CD14-positive monocyte (primary cell): ENCODE results near the gene IFNGR1. TPM values are rescaled to one million over a fixed set of nuclear protein-coding genes. Genes with fewer than 3 reads are reported as not detected.
A peak's percentile ranks its signal among the peaks of the same experiment; 100 is the strongest.

Experiments used
- DNase-seq, 3 donors: peaks; one replicate each; pipeline ENCODE4 v3.0.0-alpha.2; 2011 to 2022
- H2AFZ ChIP-seq: 2 replicates; pipeline ENCODE4 v1.6.0; 2012; ENCODE audit warnings: mild to moderate bottlenecking, low read depth, low read length, inconsistent platforms; ENCODE audit not compliant: insufficient read depth, poor library complexity, severe bottlenecking
- H3K27ac ChIP-seq, 2 donors: 1 replicate in 1 of 2; 2 replicates in 1 of 2; pipeline ENCODE4 v1.5.1; 2012 to 2013; ENCODE audit warnings: low read length in 2 of 2, control low read depth in 1 of 2, inconsistent platforms in 1 of 2, low read depth in 1 of 2, mild to moderate bottlenecking in 1 of 2
- H3K27me3 ChIP-seq, 2 donors: one replicate each; pipeline versions ENCODE4 v1.6.0 to v1.6.1; 2011 to 2013; ENCODE audit warnings: low read length in 2 of 2; ENCODE audit not compliant: control insufficient read depth in 2 of 2, insufficient read depth in 2 of 2
- H3K36me3 ChIP-seq, 2 donors: replicated peaks in 1 of 2; 1 replicate in 1 of 2; 2 replicates in 1 of 2; pipeline versions ENCODE4 v1.5.1 to v1.6.1; 2012 to 2013; ENCODE audit warnings: low read length in 2 of 2, control low read depth in 1 of 2, inconsistent platforms in 1 of 2, mild to moderate bottlenecking in 1 of 2; ENCODE audit not compliant: insufficient read depth in 2 of 2, control insufficient read depth in 1 of 2
- H3K4me1 ChIP-seq, 2 donors: 1 replicate in 1 of 2; 2 replicates in 1 of 2; pipeline versions ENCODE4 v1.5.1 to v1.6.1; 2012 to 2013; ENCODE audit warnings: low read length in 2 of 2, control low read depth in 1 of 2, inconsistent platforms in 1 of 2, mild to moderate bottlenecking in 1 of 2, moderate library complexity in 1 of 2; ENCODE audit not compliant: insufficient read depth in 2 of 2, control insufficient read depth in 1 of 2
- H3K4me2 ChIP-seq: replicated peaks from 2 replicates; pipeline ENCODE3; 2012; ENCODE audit warnings: low read length, moderate library complexity, mild to moderate bottlenecking; ENCODE audit not compliant: poor library complexity, severe bottlenecking; ENCODE audit errors: extremely low read depth
- H3K4me3 ChIP-seq, 3 experiments: fragments of 200-600 bp in 1 of 3; sonication (generic) in 1 of 3; replicated peaks in 1 of 3; 1 replicate in 2 of 3; 2 replicates in 1 of 3; pipeline ENCODE4 v1.5.1; 2011 to 2013; ENCODE audit warnings: low read length in 3 of 3, mild to moderate bottlenecking in 3 of 3, control low read depth in 2 of 3, low read depth in 2 of 3, inconsistent platforms in 1 of 3, moderate library complexity in 1 of 3
- H3K79me2 ChIP-seq: 2 replicates; pipeline ENCODE4 v1.6.0; 2012; ENCODE audit warnings: mild to moderate bottlenecking, control low read depth, inconsistent platforms, low read length, moderate library complexity; ENCODE audit not compliant: insufficient read depth
- H3K9ac ChIP-seq: 2 replicates; pipeline ENCODE4 v1.6.0; 2017; ENCODE audit warnings: low read length, mild to moderate bottlenecking; ENCODE audit not compliant: insufficient read depth, poor library complexity, severe bottlenecking
- H3K9me3 ChIP-seq, 2 donors: replicated peaks in 1 of 2; 1 replicate in 1 of 2; 2 replicates in 1 of 2; pipeline versions ENCODE4 v1.5.1 to v1.6.1; 2012 to 2013; ENCODE audit warnings: low read length in 2 of 2, control low read depth in 1 of 2; ENCODE audit not compliant: control insufficient read depth in 1 of 2, insufficient read depth in 1 of 2
- H4K20me1 ChIP-seq: 2 replicates; pipeline ENCODE4 v1.6.0; 2012; ENCODE audit warnings: mild to moderate bottlenecking, low read length, control low read depth, moderate library complexity; ENCODE audit not compliant: insufficient read depth
- H3K27ac Mint-ChIP-seq, 7 donors: one replicate each; pipeline ENCODE4 v1.8.0; 2020; ENCODE audit warnings: mild to moderate bottlenecking in 7 of 7, mixed read lengths in 7 of 7, moderate library complexity in 6 of 7, inconsistent platforms in 2 of 7
- H3K27me3 Mint-ChIP-seq, 3 donors: one replicate each; pipeline ENCODE4 v1.8.0; 2021 to 2022; ENCODE audit warnings: low read depth in 3 of 3, mild to moderate bottlenecking in 3 of 3, mixed read lengths in 3 of 3, moderate library complexity in 3 of 3, inconsistent platforms in 1 of 3
- H3K36me3 Mint-ChIP-seq, 2 donors: one replicate each; pipeline ENCODE4 v1.8.0; 2020; ENCODE audit warnings: mixed read lengths in 2 of 2, inconsistent platforms in 1 of 2, mild to moderate bottlenecking in 1 of 2
- H3K4me1 Mint-ChIP-seq: one replicate; pipeline ENCODE4 v1.8.0; 2020; ENCODE audit warnings: mild to moderate bottlenecking, mixed read lengths
- H3K4me3 Mint-ChIP-seq, 2 donors: one replicate each; pipeline ENCODE4 v1.8.0; 2020; ENCODE audit warnings: mild to moderate bottlenecking in 2 of 2, mixed read lengths in 2 of 2, moderate library complexity in 1 of 2
- H3K9me3 Mint-ChIP-seq, 7 donors: one replicate each; pipeline ENCODE4 v1.8.0; 2020 to 2022; ENCODE audit warnings: mixed read lengths in 7 of 7, mild to moderate bottlenecking in 6 of 7, moderate library complexity in 6 of 7, inconsistent platforms in 2 of 7
- WGBS: methylation state at CpG from one replicate; pipeline ENCODE4 v1.1.5; 2013; ENCODE audit warnings: missing lambda C conversion rate; ENCODE audit not compliant: insufficient coverage; 5-methylcytosine and 5-hydroxymethylcytosine counted together
- intact Hi-C, 2 donors: fragments of 100-400 bp; cut with micrococcal nuclease; formaldehyde crosslinking; loops; one replicate each; pipeline versions ENCODE4 v1.15.0 to v1.15.1; 2023
- polyA plus RNA-seq, 3 donors: library from polyadenylated mRNA; depleted of rRNA in 1 of 3; unstranded in 2 of 3; stranded (reverse) in 1 of 3; fragments of 300-500 nt in 2 of 3; fragments of >200 nt in 1 of 3; fragmentation: Illumina TruSeq in 2 of 3; gene quantifications; 1 replicate in 2 of 3; 2 replicates in 1 of 3; pipeline ENCODE4 v1.2.3, GENCODE V29; 2012 to 2021
- TF ChIP-seq, protein P1 (sequence below): fragments of 200-600 bp; IDR thresholded peaks from one replicate; pipeline ENCODE4 v1.8.0; 2022; ENCODE audit warnings: antibody characterized with exemption, mild to moderate bottlenecking

Gene IFNGR1
- polyA plus RNA-seq, 3 donors = 204 to 372 (median 364) TPM

DNA sequence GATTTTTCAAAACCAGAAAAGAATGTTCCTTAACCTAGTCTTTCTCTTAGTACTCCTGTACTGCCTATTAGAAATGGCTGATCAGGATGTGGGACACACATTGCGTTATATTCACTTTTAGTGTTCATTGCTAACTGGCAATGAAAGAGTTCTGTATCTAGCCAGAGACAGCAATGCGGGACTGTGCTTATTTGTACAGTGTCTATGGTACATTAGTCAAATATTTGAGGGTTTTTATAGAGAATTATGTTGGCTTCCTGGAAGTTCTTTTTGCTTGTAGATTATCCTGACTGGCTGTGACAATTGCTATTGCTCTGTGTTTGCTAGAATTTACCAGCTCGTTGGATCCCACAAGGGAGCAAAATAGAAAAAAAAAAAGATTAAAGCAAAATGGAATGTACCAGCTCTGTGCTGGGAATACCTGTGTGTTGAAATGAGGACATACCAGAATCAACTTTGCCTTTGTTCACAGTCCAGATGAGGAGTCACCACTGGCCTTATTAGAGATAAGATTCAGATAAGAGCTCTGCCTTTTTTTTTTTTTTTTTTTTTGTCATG, 22.4 kb upstream of the IFNGR1 start:
- intact Hi-C loops = loop anchor here in 1 of 2 donors (2.0 to 5.0 kb wide), 2 partner anchors 23 to 66 kb away; partner anchors contain the start of gene IFNGR1
- no peak overlapping the region for H3K9ac ChIP-seq
- H3K4me3 ChIP-seq = no peak overlapping the region
- H3K9me3 ChIP-seq = no peaks in the 10 kb centered on the region
- H3K36me3 ChIP-seq = no peaks in the 10 kb centered on the region
- H3K27ac ChIP-seq = peak overlapping the region in 1 of 2 donors; percentile 78
- H3K4me1 ChIP-seq = peaks cover 59 to 69% of the 10 kb centered on the region in 2 donors
- WGBS = 76% methylated on average over 2 of the region's 3 CpGs
- H3K4me3 Mint-ChIP-seq = no peak overlapping the region
- H4K20me1 ChIP-seq = no peaks in the 10 kb centered on the region
- no peak for DNase-seq
- no peak overlapping the region for H2AFZ ChIP-seq
- peak overlapping the region in 1 of 7 donors; percentile 37 for H3K27ac Mint-ChIP-seq
- peaks cover 0 to 2% (median 0%) of the 10 kb centered on the region in 3 donors for H3K27me3 Mint-ChIP-seq
- H3K36me3 Mint-ChIP-seq = peaks cover 0 to 6% of the 10 kb centered on the region in 2 donors
- H3K9me3 Mint-ChIP-seq = peaks cover 0 to 7% (median 0%) of the 10 kb centered on the region in 7 donors
- no peak overlapping the region for H3K4me2 ChIP-seq
- TF ChIP-seq, protein P1, sequence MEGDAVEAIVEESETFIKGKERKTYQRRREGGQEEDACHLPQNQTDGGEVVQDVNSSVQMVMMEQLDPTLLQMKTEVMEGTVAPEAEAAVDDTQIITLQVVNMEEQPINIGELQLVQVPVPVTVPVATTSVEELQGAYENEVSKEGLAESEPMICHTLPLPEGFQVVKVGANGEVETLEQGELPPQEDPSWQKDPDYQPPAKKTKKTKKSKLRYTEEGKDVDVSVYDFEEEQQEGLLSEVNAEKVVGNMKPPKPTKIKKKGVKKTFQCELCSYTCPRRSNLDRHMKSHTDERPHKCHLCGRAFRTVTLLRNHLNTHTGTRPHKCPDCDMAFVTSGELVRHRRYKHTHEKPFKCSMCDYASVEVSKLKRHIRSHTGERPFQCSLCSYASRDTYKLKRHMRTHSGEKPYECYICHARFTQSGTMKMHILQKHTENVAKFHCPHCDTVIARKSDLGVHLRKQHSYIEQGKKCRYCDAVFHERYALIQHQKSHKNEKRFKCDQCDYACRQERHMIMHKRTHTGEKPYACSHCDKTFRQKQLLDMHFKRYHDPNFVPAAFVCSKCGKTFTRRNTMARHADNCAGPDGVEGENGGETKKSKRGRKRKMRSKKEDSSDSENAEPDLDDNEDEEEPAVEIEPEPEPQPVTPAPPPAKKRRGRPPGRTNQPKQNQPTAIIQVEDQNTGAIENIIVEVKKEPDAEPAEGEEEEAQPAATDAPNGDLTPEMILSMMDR = no peak
- H3K4me1 Mint-ChIP-seq = peaks cover 60% of the 10 kb centered on the region
- no peaks in the 10 kb centered on the region for H3K79me2 ChIP-seq
- no peaks in the 10 kb centered on the region for H3K27me3 ChIP-seq

DNA sequence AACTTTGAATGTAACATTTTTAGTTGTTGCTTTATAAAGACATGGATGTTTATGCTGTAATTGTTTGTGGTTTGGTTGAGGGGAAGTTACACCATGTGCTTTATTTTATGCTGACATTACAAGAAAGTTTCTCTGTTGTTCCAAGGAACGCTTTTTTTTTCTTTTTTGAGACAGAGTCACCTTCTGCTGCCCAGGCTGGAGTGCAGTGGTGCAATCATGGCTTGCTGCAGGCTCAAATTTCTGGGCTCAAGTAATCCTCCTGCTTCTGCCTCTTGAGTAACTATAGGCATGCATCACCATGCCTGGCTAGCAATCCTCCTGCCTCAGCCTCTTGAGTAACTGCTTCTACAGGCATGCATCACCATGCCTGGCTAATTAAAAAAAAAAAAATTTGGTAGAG, 21.0 kb upstream of the IFNGR1 start:
- TF ChIP-seq, protein P1 = no peak
- H3K36me3 Mint-ChIP-seq = peaks cover 0 to 6% of the 10 kb centered on the region in 2 donors
- H4K20me1 ChIP-seq = no peaks in the 10 kb centered on the region
- peak overlapping the region in 1 of 3 experiments; percentile 50 for H3K4me3 ChIP-seq
- H3K36me3 ChIP-seq = no peaks in the 10 kb centered on the region
- peaks cover 57 to 69% of the 10 kb centered on the region in 2 donors for H3K4me1 ChIP-seq
- H2AFZ ChIP-seq = no peak overlapping the region
- no peak overlapping the region for H3K4me3 Mint-ChIP-seq
- H3K79me2 ChIP-seq = no peaks in the 10 kb centered on the region
- H3K27ac ChIP-seq = peak overlapping the region; percentile 78 to 84
- 0% methylated on average over 1 of the region's 1 CpG for WGBS
- H3K4me1 Mint-ChIP-seq = peaks cover 55% of the 10 kb centered on the region
- H3K27me3 ChIP-seq = no peaks in the 10 kb centered on the region
- peaks cover 0 to 2% (median 0%) of the 10 kb centered on the region in 3 donors for H3K27me3 Mint-ChIP-seq
- peak overlapping the region; percentile 86 to 97 (median 94) for H3K27ac Mint-ChIP-seq
- intact Hi-C loops = loop anchor here in 1 of 2 donors (2.0 to 5.0 kb wide), 2 partner anchors 21 to 67 kb away; partner anchors contain the start of gene IFNGR1
- H3K9me3 Mint-ChIP-seq = peaks cover 0 to 7% (median 0%) of the 10 kb centered on the region in 7 donors
- H3K4me2 ChIP-seq = peak overlapping the region; percentile 59
- DNase-seq = peak; percentile 95 to 99 (median 96)
- no peaks in the 10 kb centered on the region for H3K9me3 ChIP-seq
- no peak overlapping the region for H3K9ac ChIP-seq
